MM.1S (cell line): ENCODE results near the gene TBC1D7.

Source experiments
- CTCF ChIP-seq: fragments of 300-600 bp; sonication (generic); IDR thresholded peaks from 2 replicates; pipeline ENCODE4 v1.5.1; 2016; ENCODE audit warnings: antibody characterized with exemption, low read length, mixed read lengths
- EZH2 ChIP-seq: fragments of 300-600 bp; sonication (generic); optimal IDR thresholded peaks from 2 replicates; pipeline ENCODE3; 2017; ENCODE audit warnings: low read depth, mild to moderate bottlenecking, antibody characterized with exemption, low read length, mixed read lengths
- EZH2phosphoT487 ChIP-seq: fragments of 300-600 bp; sonication (generic); IDR thresholded peaks from 2 replicates; pipeline ENCODE4 v1.6.1; 2018; ENCODE audit warnings: antibody characterized with exemption, low read length

GRCh38 chr6:13280254-13280653, 48.1 kb downstream of the TBC1D7 start:
- no peak for TF ChIP-seq CTCF
- no peak for TF ChIP-seq EZH2
- TF ChIP-seq EZH2phosphoT487 = no peak
